Activated CD8-positive, alpha-beta memory T cell treated with anti-CD3 and anti-CD28 coated beads for 24 hours (primary cell): ENCODE measurements around the gene IP6K1.
"Not testable (repeated sequence)": the region's sequence is repeated elsewhere in the genome, so short reads cannot be mapped to it uniquely, and the experiment has no call there.

ENCODE experiments used
- DNase-seq: peaks from one replicate; pipeline ENCODE4 v3.0.0-alpha.2; 2020

Gene IP6K1

DNA sequence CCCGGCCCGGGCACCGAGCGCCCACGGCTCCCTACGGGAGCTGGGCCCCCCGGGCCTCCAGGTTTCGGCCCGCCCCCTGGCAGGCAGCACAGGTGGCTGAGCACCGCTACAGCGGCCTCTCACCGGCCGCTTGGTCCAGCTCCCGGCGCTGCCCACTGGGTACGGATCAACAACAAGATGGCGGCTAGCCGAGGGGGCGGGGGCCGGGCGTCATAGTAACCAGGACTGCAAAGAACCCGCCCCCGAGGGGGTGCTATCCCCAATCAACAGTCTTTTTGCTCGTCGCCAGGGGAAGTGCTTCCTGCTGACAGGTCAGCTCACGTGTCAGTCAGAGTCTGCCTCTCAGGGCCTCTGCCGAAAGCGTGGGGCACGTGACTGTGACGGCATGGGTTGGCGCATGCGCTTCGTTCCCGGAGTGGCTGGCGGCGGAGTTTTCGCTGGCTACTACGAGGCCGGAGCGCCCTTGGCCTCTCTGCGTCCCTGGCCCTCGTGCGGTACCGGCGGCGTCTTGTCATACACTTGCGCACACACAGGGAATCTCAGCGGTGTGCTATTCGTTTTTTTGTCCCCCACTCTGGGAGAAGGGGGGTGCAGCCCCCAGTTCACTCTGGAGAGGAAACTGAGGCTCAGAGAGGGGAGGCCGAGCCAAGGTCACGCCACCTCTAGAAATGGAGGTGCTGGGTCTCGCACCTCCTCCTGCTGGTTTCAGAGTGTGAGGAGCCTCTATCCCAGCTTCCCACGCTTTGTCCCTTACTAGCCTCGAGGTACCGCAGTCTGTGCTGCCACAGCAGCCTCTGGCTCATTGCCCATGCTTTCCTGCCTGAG is at the start of gene IP6K1:
TSS of gene IP6K1 (minus strand) at position 186 of the 825 bp plus-strand sequence. CDS start 38,502 bp downstream, outside the sequence.
- DNase-seq = peak; percentile 99

DNA sequence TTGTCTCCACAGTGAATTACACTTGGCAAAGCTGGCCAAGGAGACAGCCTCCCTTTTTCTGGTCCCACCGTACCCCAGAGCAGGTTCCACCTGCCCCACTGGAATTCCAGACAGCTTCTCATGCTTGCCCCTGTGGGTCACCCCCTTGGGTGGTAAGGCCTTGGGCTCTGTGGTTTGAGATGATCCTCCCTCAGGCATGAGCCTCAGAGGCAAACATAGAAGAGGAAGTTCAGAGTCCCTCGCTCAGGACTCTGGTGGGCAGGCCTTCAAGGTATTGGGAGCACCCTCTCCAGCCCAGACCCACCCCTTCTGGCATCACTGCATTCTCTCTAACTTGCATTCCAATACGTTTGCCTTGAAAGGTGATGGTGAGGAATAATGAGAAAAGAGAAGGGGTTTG is 45.0 kb upstream of the IP6K1 start:
- DNase-seq = no peak

DNA sequence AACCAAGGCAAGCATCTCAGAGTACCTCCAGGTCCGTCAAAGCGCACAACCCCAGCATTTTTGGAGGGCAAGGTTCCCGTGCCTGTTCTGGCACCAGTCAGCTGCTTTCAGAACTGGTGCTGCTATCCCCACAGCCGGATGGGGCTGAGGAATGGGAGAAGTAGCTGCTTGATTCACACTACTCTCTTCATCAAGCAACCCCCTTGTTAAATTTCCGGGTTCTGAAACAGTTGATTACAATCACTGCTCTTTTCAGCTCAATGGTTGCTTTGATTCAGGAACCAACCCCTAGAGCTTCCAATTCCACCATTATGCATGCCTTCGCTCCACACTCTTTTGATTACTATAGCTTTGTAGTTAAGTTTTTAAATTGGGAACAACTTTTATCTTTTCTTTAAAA is 39.7 kb upstream of the IP6K1 start:
- no peak for DNase-seq

DNA sequence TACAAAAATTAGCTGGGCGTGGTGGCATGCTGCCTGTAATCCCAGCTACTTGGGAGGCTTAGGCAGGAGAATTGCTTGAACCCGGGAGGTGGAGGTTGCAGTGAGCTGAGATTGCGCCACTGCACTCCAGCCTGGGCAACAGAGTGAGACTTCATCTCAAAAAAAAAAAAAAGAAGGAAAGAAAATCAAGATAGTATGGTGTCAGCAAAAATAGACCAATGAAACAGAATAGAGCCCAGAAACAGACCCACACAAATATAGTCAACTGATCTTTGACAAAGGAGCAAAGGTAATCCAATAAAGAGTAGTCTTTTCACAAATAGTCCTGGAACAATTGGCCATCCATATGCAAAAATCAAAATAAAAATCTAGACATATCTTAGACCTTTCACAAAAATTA is 36.8 kb upstream of the IP6K1 start:
- DNase-seq = not testable (repeated sequence)

DNA sequence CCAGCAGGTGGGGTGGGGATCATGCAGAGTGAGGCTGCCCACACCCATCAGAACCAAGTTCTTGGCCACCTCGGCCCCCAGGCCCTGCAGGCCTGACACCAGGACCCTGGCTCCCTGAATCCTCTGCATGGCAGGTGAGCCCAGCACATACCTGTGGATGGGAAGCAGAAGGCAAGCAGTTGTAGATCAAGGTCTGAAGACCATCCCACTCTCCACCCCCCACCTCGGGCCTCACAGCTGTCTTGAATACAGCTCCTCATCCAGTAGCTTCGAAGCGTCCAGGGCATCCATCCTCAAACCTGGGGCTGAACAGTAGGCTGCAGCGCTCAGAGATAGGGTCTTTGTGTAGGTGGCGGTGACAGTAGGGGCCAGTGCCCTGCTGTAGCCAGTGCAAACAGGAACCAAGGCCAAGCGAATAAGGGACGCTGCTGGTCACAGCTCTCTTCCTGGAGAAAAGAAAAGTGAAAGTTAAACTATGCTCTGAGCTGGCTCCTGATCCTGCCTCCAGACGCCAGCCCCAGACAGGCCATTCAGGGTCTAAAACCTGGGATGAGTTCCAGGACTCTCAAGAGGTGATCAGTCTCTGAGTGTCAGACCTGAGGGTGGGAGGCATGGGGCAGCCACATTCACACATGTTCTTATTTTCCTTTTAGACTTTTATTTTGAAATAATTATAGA is 27.3 kb upstream of the IP6K1 start, which contains the start of gene UBA7:
TSS of gene UBA7 (minus strand) at position 457 of the 678 bp plus-strand sequence. CDS start at position 291, 166 bp downstream.
- peak; percentile 81 for DNase-seq

DNA sequence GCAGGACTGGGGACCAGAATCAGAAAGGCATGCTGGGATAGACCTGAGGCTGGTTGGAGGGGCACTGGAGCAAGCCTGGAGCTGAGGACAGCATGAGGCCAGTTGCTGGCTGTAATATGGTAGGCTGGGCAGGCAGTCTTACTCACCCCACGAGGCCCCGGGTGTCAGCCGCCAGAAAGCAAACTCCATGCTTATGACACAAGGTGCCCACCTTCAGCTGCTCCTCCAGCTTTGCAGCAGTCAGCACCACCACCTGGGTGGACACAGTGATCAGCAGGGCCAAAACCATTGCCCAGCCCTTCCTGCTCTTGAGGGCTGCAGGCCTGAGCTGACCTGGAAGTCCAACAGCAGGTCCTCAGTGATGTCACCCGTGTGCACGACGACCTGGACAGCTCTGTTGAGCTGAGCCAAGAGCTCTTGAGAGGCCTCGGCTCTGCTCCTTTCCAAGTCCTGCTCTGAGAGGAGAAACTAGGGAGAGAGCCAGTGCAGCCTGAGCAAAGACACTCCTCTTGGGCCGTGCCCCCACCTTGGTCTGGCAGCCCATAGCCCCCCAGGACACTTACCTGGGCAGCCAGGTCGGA is 26.7 kb upstream of the IP6K1 start:
- DNase-seq = peak; percentile 65

DNA sequence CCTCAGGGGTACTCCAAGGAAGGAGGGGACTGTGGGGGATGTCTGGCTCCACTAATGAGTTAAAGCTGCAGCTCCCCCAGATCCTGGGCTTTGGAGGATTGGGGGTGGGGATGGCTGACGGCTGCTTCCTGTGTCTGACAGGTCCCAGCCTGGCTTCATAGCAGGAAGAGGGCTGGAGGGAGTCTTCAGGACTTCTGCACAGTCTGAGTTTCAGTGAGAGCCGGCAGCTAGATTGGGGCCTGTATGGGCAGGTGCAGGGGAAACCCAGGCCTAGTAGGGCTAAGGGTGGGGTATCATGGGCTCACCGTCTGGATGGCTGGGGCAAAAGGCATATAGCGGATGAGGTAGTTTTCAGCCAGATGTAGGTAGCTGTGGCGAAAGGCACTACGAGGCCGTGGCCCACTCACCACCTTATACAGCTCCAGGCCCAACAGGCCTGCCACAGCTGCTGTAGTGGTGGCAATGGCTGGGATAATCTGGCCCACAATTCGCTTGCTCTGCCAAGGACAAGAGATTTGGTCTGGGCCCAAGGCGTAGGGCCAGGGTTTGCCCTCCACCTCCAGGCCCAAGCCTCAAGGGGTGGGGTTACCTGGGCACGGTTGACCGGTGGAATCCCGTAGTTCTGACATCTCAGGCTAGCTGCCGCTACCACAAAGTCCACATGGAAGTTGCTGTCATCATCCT is 21.2 kb upstream of the IP6K1 start:
- DNase-seq = no peak

DNA sequence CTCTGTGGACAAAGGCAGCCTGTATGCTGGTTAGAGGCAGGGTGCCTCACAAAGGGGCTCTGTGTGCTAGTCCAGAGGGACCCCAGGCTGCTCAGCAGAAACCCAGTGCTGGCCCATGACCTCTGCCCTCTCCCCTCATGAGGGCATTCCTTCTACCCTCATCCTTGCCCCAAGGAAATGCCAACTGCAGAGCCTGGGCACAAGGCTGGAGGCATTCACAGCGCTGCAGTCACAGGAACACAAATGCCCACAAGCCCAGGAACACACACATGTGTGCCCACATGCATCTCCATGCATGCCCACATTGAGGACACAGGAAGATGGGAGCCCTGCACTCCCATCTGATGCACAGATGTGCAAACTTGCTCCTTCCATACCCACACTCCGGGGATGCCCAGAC is 20.5 kb upstream of the IP6K1 start:
- no peak for DNase-seq

DNA sequence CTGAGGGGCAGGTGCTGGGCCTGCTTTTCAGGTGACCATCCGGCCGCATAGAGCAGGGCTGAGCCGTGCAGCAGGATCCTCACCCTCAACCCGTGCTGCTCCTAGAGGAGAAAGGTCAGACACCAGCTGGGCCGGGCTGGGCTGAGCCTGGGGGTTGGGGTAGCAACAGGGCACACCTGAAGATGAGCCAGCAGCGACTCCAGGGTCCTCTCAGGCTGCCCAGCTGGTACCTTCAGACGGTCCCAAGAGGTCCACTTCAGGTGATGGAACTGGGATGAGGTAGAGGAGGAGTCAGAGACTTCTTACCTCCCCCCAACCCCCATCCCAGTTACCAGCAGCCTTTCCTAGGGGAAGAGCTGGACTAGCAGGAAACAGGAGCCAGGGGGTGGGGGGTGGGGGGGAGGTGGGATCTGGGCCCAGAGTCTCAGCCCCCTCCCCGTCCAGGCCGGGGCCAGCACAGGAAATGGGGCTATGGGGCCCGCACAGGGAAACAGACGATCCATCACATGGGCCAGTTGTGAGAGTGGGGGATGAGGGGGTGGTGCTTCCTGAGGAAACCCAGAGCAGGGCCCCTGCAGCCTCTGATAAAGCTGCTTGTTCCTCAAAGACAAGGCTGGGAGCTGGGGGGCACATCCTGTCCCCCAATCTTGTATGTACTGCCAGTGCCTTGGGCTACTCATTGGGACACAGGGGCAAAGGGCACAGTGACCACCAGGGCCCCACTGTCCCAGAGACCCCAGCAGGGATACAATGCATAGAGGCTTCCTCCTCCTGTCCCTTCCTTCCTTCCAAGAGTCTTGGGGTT is 19.8 kb upstream of the IP6K1 start:
- DNase-seq = no peak

DNA sequence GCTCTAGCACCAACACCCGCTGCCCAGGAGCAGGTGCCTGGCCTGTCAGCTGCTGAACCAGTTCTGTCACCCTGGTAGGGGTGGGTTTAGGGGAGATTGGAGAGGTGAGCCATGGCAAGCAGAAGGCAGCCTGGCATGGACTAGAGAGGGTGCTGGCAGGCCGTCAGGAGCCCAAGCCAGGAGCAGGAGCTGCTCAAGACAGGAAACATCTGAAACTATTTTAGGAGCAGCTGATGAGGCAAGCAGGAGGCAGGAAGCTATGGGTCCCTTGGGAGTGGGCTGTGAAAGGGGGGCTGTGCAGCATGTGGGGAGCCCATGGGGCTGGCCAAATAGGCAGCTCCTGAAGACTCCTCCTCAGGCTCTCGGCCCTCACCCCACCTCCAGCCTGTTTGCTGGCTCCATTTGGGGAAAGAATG is 19.0 kb upstream of the IP6K1 start:
- DNase-seq = no peak

DNA sequence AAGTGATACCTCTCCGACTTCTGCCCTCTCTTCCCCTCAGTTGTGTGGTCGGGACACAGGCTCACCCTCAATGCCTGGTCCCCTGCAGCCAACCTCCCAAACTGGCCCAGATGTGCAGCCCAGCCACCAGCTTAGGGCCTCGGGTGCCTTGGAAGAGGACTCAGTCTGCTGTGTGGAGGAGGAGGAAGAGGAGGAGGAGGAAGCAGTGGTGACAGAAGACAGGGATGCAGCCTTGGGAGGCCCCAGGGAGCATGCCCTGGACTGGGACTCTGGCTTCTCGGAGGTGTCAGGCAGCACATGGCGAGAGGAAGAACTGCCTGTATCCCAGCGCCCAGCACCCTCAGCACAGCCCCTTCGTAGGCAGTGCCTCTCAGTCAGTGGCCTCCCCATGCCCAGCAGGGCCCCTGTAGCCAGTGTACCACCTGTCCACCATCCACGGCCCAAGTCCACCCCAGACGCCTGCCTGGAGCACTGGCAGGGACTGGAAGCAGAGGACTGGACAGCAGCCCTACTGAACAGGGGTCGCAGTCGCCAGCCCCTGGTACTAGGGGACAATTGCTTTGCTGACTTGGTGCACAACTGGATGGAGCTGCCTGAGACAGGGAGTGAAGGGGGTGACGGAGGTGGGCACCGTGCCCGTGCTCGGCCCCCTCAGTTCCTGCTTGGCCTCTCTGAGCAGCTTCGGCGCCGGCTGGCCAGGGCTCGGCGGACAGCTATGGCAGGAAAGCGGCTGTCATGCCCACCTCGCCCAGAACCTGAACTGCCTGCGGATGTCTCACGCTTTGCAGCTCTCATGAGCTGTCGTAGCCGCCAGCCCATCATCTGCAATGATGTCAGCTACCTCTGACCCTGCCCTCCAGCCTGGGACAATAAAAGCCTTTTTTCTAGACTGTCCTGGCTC is 18.0 kb upstream of the IP6K1 start:
- DNase-seq = no peak

DNA sequence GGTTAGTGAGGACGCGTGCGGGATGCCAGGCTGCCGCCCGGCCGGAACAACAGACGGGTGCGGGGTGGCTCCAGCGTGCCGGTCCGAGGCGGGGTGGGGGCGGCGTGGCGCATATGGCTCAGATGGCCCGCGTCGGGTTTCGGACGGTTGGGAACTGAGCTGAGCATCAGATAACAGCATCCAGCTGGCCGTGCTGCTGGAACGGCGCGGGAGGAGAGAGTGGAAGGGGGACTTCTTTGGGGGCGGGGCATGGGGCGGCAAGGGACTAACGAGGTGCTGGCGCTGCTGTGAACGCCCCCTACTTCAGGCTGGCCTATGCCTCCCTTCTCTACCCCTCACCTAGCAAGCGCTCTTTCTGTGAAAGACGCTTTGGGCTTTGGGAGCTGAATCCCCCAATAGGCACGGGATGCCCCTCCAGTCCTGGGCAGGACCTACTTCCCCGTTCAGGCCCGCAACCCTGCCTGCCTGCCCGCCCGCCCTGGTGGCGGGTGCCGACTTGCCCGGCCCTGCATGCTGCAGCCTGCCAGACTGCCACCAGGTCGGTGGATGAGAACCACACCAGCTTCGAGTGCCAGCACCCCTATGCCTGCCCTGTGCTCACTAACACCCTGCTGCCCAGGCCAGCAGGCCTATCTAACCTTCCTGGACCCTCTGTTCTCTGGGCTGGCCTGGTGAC is 17.3 kb upstream of the IP6K1 start:
- peak; percentile 79 for DNase-seq

DNA sequence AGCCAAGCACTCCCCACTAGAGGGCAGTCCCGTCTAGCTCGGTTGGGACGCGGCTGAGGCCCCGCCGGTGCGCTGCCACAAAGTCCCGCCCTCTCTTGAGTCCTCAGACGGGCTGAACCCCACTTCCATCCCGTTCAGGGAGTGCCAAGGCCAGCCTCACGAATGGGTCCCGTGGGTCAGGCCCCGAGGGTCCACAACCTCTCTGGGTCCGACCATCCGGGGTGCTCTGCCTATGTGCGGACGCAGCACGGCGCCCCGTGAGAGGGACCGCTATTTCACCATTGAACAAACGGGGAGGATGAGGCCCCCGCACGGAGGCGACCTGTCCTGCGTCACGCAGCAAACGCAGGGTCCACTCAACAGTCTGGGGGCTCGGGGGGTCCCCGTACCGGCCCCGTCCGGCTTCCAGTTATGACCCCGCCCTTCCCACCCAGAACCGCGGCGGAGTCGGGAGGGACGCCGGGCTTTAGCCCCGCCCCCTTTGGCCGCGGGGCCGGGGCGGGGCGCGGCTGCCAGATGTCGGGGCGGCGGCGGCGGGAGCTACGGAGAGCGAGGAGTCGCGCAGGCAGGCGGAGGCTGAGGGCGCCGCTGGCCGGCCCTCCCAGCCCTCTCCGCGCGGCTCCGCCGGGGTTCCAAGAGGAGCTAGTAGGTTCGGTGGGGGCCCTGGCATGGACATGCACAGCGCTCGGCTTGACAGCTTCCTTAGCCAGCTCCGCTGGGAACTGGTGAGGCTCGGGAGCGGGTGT is 16.6 kb upstream of the IP6K1 start, which contains the start of gene INKA1:
TSS of gene INKA1 (plus strand) at position 543 of the 746 bp plus-strand sequence. CDS start at position 675, 132 bp downstream.
- DNase-seq = peak; percentile 94

DNA sequence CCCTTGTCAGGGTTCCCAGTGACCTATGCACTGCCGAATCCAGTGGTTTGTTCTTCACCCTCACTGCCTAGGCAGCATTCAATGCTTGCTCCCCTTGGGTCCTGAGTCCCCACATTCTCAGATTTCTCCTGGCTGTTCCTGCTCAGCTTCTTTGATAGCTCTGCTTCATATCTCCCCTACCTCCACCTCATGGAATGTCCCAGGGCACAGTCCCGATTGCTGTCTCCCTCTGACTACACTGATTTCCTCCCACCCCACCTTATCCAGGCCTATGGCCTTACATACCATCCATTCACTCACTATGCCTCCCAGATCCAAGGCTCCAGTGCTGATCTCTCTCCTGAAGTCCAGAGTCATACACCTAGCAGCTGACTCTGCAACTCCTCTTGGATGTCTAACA is 14.8 kb upstream of the IP6K1 start:
- no peak for DNase-seq

DNA sequence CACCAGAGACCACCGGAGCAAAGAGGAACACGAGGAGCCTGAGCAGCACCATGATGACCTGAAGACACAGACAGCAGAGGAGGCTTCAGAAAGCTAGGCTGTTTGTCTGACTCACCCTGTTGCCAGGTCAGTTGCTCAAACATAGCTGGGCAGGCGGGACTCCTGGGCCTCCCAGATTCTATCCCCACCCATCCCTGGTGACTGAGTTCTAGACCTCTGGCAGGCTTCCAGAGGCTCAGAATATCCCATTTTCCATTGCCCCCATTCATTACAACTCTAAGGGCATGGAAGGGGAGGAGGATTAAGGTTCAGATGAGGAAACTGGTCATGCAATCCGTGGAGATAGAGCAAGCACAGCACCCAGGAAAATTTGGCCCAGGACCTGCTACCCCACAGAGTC is 13.4 kb upstream of the IP6K1 start, which contains the start of gene CDHR4:
TSS of gene CDHR4 (minus strand) at position 113 of the 400 bp plus-strand sequence. CDS start at position 52, 61 bp downstream.
- no peak for DNase-seq

DNA sequence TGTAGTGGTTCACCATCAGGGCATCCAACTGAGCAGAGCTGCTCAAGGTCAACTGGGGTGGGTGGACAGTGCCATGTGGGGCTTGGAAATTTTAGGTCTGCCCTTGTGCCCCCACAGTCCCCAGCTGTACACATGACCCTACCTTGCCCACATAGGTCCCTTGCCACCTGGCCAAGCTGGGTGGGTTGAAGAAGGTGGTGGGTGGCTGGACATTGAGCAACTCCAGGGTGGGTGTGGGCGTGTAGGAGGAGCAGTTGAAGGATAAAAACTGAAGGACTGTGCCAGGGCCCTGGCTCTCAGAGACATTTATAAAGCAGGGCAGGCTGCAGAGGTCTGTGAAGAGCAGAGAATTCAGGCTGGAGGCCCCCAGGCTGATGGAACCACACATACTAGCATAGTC is 12.8 kb upstream of the IP6K1 start:
- DNase-seq = no peak

DNA sequence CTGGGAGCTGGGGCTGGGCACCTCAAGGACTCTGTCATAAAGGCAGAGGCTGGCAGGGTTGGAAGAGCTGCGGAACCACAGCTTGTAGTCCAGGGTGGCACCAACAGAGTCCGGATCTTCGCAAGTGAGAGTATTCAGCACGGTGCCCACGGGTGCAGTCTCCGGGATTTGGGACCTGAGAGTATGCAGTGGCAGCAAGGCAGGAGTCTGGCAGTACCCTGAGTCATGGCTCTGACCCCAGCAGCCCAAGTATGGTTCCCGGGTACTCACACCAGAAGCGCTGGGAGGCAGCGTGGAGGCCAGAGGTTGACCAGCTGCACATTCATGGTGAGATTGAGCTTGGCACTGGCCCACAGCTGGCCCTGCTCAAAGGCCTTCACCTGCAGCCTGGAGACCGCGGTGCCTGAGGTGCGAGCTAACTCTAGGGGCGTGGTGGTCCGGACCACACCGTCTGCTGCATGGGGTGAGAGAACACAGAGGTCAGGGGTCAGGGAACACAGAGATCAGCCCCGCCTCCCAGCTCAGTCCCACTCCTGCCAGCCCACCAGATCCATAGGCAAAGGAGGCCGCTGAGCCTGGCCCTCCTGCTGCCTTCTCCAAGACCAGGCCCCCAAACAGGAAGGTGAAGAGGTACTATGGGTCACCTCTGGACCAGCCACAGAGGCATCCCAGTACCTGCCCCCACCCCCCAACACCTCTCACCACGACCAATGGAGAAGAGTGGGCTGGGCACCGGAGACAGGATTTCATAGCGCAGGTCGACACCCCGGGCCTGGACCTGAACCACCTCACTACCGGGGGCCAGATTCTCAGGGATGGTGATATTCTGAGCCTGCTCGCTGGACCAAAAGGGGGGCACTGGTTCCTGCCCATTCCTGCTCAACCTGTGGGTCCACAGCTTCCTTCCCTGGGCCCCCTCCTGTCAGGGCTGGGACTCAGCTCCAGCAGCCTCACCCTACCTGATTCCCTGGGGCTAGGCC is 8.9 kb upstream of the IP6K1 start:
- DNase-seq = no peak

DNA sequence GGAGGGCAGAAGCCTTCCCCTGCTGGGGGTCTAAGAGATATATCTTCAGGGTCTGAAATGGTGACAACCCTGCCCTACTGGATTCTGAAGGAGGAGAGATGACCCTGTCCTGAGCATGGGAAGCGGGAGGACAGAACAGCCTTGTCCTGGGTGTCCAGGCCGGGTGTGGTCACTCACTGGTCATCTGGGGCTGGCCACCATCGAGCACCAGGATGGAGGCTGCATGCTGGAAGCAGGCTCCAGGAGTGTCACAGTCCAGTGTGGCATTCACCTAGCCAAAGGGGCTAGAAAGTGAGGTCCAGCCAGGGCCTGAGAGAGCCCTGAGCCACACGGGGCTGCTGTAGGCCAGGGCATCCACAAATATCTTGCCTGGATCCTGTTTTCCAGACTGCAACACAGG is 8.1 kb upstream of the IP6K1 start:
- DNase-seq = no peak
